Measurements from ENCODE around the gene SP3. TPM values are rescaled to one million over a fixed set of nuclear protein-coding genes. Genes with fewer than 3 reads are reported as not detected.

SP3 gene
- total RNA-seq, 2 donors from 2014 or later, result 70.2 to 73.6 TPM

- DNase-seq (ENCODE audit: low spot score), result no peak
- intact Hi-C loops (cut with DNase I), result no loop called here
Measured at GRCh38 chr2:173998386-173998785, 33.2 kb upstream of the SP3 start.

GRCh38 chr2:173997753-173998152 lies 32.6 kb upstream of the SP3 start:
- no peak for DNase-seq (ENCODE audit: low spot score)
- intact Hi-C loops (cut with DNase I), result no loop called here

- intact Hi-C loops (cut with DNase I), result no loop called here
- DNase-seq (ENCODE audit: low spot score), result peak; percentile 93
Measured at GRCh38 chr2:173997269-173997668, 32.1 kb upstream of the SP3 start.

- intact Hi-C loops (cut with DNase I), result no loop called here
- DNase-seq (ENCODE audit: low spot score), result no peak
Measured at GRCh38 chr2:173996766-173997165, 31.6 kb upstream of the SP3 start.

GRCh38 chr2:173993459-173993858 lies 28.3 kb upstream of the SP3 start:
- no peak for DNase-seq (ENCODE audit: low spot score)
- intact Hi-C loops (cut with DNase I), result no loop called here

GRCh38 chr2:173991856-173992588 lies 26.8 kb upstream of the SP3 start:
- intact Hi-C loops (cut with DNase I), result no loop called here
- DNase-seq (ENCODE audit: low spot score), result peak; percentile 96

- intact Hi-C loops (cut with DNase I), result no loop called here
- peak; percentile 94 for DNase-seq (ENCODE audit: low spot score)
Measured at GRCh38 chr2:173990970-173991819, 26.0 kb upstream of the SP3 start.

GRCh38 chr2:173990245-173990644 lies 25.1 kb upstream of the SP3 start:
- no peak for DNase-seq (ENCODE audit: low spot score)
- intact Hi-C loops (cut with DNase I), result no loop called here

- no peak for DNase-seq (ENCODE audit: low spot score)
- intact Hi-C loops (cut with DNase I), result loop anchor here in 1 of 2 donors (10.0 kb wide), 1 partner anchor 45 kb away; no protein-coding TSS in a partner anchor
Measured at GRCh38 chr2:173989884-173990215, 24.7 kb upstream of the SP3 start.

- intact Hi-C loops (cut with DNase I), result loop anchor here in 1 of 2 donors (10.0 kb wide), 1 partner anchor 45 kb away; no protein-coding TSS in a partner anchor
- no peak for DNase-seq (ENCODE audit: low spot score)
Measured at GRCh38 chr2:173989160-173989883, 24.1 kb upstream of the SP3 start.

GRCh38 chr2:173986805-173987204 lies 21.6 kb upstream of the SP3 start:
- no peak for DNase-seq (ENCODE audit: low spot score)
- intact Hi-C loops (cut with DNase I), result loop anchor here in 1 of 2 donors (10.0 kb wide), 1 partner anchor 48 kb away; no protein-coding TSS in a partner anchor

GRCh38 chr2:173985605-173985992 lies 20.4 kb upstream of the SP3 start:
- DNase-seq (ENCODE audit: low spot score), result no peak
- intact Hi-C loops (cut with DNase I), result loop anchor here in 1 of 2 donors (10.0 kb wide), 1 partner anchor 49 kb away; no protein-coding TSS in a partner anchor

GRCh38 chr2:173984866-173985604 lies 19.9 kb upstream of the SP3 start:
- intact Hi-C loops (cut with DNase I), result loop anchor here in 1 of 2 donors (10.0 kb wide), 1 partner anchor 50 kb away; no protein-coding TSS in a partner anchor
- no peak for DNase-seq (ENCODE audit: low spot score)

- no peak for DNase-seq (ENCODE audit: low spot score)
- intact Hi-C loops (cut with DNase I), result loop anchor here in 1 of 2 donors (10.0 kb wide), 1 partner anchor 51 kb away; no protein-coding TSS in a partner anchor
Measured at GRCh38 chr2:173983391-173983871, 18.3 kb upstream of the SP3 start.

GRCh38 chr2:173982918-173983317 lies 17.7 kb upstream of the SP3 start:
- DNase-seq (ENCODE audit: low spot score), result no peak
- intact Hi-C loops (cut with DNase I), result loop anchor here in 1 of 2 donors (10.0 kb wide), 1 partner anchor 52 kb away; no protein-coding TSS in a partner anchor

- intact Hi-C loops (cut with DNase I), result loop anchor here in 1 of 2 donors (10.0 kb wide), 1 partner anchor 53 kb away; no protein-coding TSS in a partner anchor
- DNase-seq (ENCODE audit: low spot score), result no peak
Measured at GRCh38 chr2:173982182-173982714, 17.1 kb upstream of the SP3 start.

- intact Hi-C loops (cut with DNase I), result loop anchor here in 1 of 2 donors (10.0 kb wide), 1 partner anchor 53 kb away; no protein-coding TSS in a partner anchor
- no peak for DNase-seq (ENCODE audit: low spot score)
Measured at GRCh38 chr2:173981520-173981919, 16.3 kb upstream of the SP3 start.

GRCh38 chr2:173979751-173980351 lies 14.7 kb upstream of the SP3 start:
- no peak for DNase-seq (ENCODE audit: low spot score)
- intact Hi-C loops (cut with DNase I), result loop anchor here in 1 of 2 donors (10.0 kb wide), 1 partner anchor 55 kb away; no protein-coding TSS in a partner anchor
